Keratinocyte (primary cell): Measurements from ENCODE around the gene TRIM77. TPM values are rescaled to one million over a fixed set of nuclear protein-coding genes. Genes with fewer than 3 reads are reported as not detected.
"Not testable (repeated sequence)": the region's sequence is repeated elsewhere in the genome, so short reads cannot be mapped to it uniquely, and the experiment has no call there.

Source experiments
- DNase-seq: peaks from one replicate; pipeline ENCODE4 v3.0.0-alpha.2; 2011; ENCODE audit warnings: low read depth, missing footprints, low spot score
- FAIRE-seq: peaks from 2 replicates; lab custom pipeline; 2011; peaks lifted over from hg19 to GRCh38; lab: Jason Lieb, UNC
- H2AFZ ChIP-seq: 2 replicates; pipeline ENCODE4 v1.6.0; 2012; ENCODE audit warnings: low read length, control low read depth, inconsistent platforms; ENCODE audit not compliant: control insufficient read depth
- H3K27ac ChIP-seq: 2 replicates; pipeline ENCODE4 v1.5.1; 2011; ENCODE audit warnings: low read length; ENCODE audit not compliant: control insufficient read depth, insufficient read depth
- H3K27me3 ChIP-seq: 3 replicates; pipeline ENCODE4 v1.6.0; 2011; ENCODE audit warnings: low read length; ENCODE audit not compliant: control insufficient read depth, insufficient read depth; ENCODE audit errors: extremely low read depth
- H3K36me3 ChIP-seq, 2 experiments: 2 replicates in 1 of 2; 3 replicates in 1 of 2; pipeline ENCODE4 v1.5.1; 2011; ENCODE audit warnings: low read length in 2 of 2, mild to moderate bottlenecking in 1 of 2; ENCODE audit not compliant: control insufficient read depth in 2 of 2, insufficient read depth in 2 of 2; ENCODE audit errors: extremely low read depth in 1 of 2
- H3K4me1 ChIP-seq: 3 replicates; pipeline ENCODE4 v1.5.1; 2011; ENCODE audit warnings: low read length; ENCODE audit not compliant: control insufficient read depth, insufficient read depth; ENCODE audit errors: extremely low read depth
- H3K4me2 ChIP-seq: 3 replicates; pipeline ENCODE4 v1.6.0; 2011; ENCODE audit warnings: low read depth, low read length; ENCODE audit not compliant: control insufficient read depth, insufficient read depth; ENCODE audit errors: extremely low read depth
- H3K4me3 ChIP-seq, 3 experiments: fragments of 200-600 bp in 1 of 3; sonication (generic) in 1 of 3; 2 replicates in 2 of 3; 3 replicates in 1 of 3; pipeline ENCODE4 v1.5.1; 2011 to 2016; ENCODE audit warnings: low read length in 3 of 3, mild to moderate bottlenecking in 3 of 3, control low read depth in 2 of 3, inconsistent platforms in 1 of 3, low read depth in 1 of 3, mixed read lengths in 1 of 3, mixed run types in 1 of 3, moderate library complexity in 1 of 3; ENCODE audit not compliant: control insufficient read depth in 2 of 3, insufficient read depth in 2 of 3; ENCODE audit errors: extremely low read depth in 1 of 3
- H3K79me2 ChIP-seq: 2 replicates; pipeline ENCODE4 v1.6.0; 2012; ENCODE audit warnings: low read length; ENCODE audit not compliant: control insufficient read depth, insufficient read depth
- H3K9ac ChIP-seq: 3 replicates; pipeline ENCODE4 v1.6.0; 2011; ENCODE audit warnings: low read length; ENCODE audit not compliant: control insufficient read depth, insufficient read depth; ENCODE audit errors: extremely low read depth
- H3K9me1 ChIP-seq: 3 replicates; pipeline ENCODE4 v1.6.0; 2011; ENCODE audit warnings: low read length; ENCODE audit not compliant: control insufficient read depth, insufficient read depth; ENCODE audit errors: extremely low read depth
- H3K9me3 ChIP-seq: 2 replicates; pipeline ENCODE4 v1.5.1; 2012; ENCODE audit warnings: low read depth, low read length; ENCODE audit not compliant: control insufficient read depth
- H4K20me1 ChIP-seq: 3 replicates; pipeline ENCODE4 v1.6.0; 2011; ENCODE audit warnings: low read length; ENCODE audit not compliant: control insufficient read depth, insufficient read depth; ENCODE audit errors: extremely low read depth
- EZH2 ChIP-seq: IDR thresholded peaks from one replicate; pipeline ENCODE4 v1.6.1; 2012; ENCODE audit warnings: inconsistent platforms, mild to moderate bottlenecking, low read length, moderate library complexity
- dilution Hi-C: fragments of 300-500 bp; cut with MboI; formaldehyde crosslinking; loops from one replicate; pipeline ENCODE4 v1.7.0; 2020; ENCODE audit warnings: low sequenced_read_pairs; ENCODE audit not compliant: extremely low pct_ligation_motif_present
- polyA plus RNA-seq, 5 experiments: library from polyadenylated mRNA; depleted of rRNA in 3 of 5; stranded (reverse) in 3 of 5; stranded (forward) in 1 of 5; unstranded in 1 of 5; fragments of >200 nt; gene quantifications; 1 replicate in 1 of 5; 2 replicates in 3 of 5; 3 replicates in 1 of 5; pipeline versions ENCODE4 v1.2.1 to v1.2.3, GENCODE V29; 2011 to 2012; ENCODE audit warnings: missing spikeins in 2 of 5, low read depth in 1 of 5, low replicate concordance in 1 of 5
- TF ChIP-seq, protein P1 (sequence below), 3 experiments: IDR thresholded peaks in 1 of 3; conservative IDR thresholded peaks in 1 of 3; optimal IDR thresholded peaks in 1 of 3; 2 replicates in 2 of 3; 3 replicates in 1 of 3; pipeline versions ENCODE3 to v1.5.1; 2011; ENCODE audit warnings: low read length in 3 of 3, mild to moderate bottlenecking in 3 of 3, moderate library complexity in 2 of 3, control low read depth in 1 of 3, inconsistent platforms in 1 of 3; ENCODE audit not compliant: insufficient read depth in 2 of 3; ENCODE audit errors: extremely low read depth in 1 of 3

Gene TRIM77
- polyA plus RNA-seq, 1 donor (not counting 4 experiments of a cell fraction or from before 2014, with no cell fraction given), result not detected

GRCh38 chr11:89730215-89730614 lies 20.1 kb downstream of the TRIM77 start:
- H3K27me3 ChIP-seq, H4K20me1 ChIP-seq, H3K79me2 ChIP-seq, DNase-seq, H3K27ac ChIP-seq, dilution Hi-C loops, FAIRE-seq, H3K36me3 ChIP-seq, H3K4me2 ChIP-seq, H3K4me1 ChIP-seq, H3K4me3 ChIP-seq, H3K9me1 ChIP-seq, H3K9ac ChIP-seq, H2AFZ ChIP-seq, H3K9me3 ChIP-seq: not testable (repeated sequence)

DNA sequence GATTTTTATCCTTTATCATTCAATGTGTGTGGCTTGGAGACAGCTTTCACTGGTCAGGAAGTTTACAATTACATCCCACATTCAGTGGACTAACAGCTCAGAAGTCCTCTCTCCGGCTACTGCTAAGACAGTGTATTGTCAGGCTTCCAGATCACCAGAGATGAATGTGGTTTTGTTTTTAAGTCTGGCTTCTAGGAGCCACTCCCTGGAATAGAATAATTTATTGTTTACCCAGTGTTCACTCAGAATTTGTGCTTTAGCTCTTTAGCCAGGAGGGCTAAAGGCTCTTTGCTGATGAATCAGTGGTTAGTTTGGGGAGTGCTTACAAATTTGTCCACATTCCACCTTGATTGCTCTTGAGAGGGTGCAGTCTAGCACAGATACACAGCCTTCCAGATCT lies 26.5 kb downstream of the TRIM77 start:
- FAIRE-seq, result no peak
- H3K9ac ChIP-seq, result no peak overlapping the region
- no peak overlapping the region for H3K4me3 ChIP-seq
- dilution Hi-C loops, result no loop called here
- no peak for DNase-seq
- H3K36me3 ChIP-seq, result no peaks in the 10 kb centered on the region
- H3K9me1 ChIP-seq, result no peaks in the 10 kb centered on the region
- H3K27me3 ChIP-seq, result no peaks in the 10 kb centered on the region
- H3K27ac ChIP-seq, result no peak overlapping the region
- H3K9me3 ChIP-seq, result no peaks in the 10 kb centered on the region
- H3K4me2 ChIP-seq, result no peak overlapping the region
- no peaks in the 10 kb centered on the region for H3K79me2 ChIP-seq
- TF ChIP-seq, protein P1, sequence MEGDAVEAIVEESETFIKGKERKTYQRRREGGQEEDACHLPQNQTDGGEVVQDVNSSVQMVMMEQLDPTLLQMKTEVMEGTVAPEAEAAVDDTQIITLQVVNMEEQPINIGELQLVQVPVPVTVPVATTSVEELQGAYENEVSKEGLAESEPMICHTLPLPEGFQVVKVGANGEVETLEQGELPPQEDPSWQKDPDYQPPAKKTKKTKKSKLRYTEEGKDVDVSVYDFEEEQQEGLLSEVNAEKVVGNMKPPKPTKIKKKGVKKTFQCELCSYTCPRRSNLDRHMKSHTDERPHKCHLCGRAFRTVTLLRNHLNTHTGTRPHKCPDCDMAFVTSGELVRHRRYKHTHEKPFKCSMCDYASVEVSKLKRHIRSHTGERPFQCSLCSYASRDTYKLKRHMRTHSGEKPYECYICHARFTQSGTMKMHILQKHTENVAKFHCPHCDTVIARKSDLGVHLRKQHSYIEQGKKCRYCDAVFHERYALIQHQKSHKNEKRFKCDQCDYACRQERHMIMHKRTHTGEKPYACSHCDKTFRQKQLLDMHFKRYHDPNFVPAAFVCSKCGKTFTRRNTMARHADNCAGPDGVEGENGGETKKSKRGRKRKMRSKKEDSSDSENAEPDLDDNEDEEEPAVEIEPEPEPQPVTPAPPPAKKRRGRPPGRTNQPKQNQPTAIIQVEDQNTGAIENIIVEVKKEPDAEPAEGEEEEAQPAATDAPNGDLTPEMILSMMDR (optimal IDR thresholded peaks at IDR 0.05 in 1 of 3, IDR thresholded peaks at IDR 0.05 in 1 of 3, conservative IDR thresholded peaks at IDR 0.05 in 1 of 3; ENCODE audit: extremely low read depth in 1 of 3, insufficient read depth in 2 of 3, low read length in 3 of 3), result no peak
- TF ChIP-seq EZH2, result no peak
- no peak overlapping the region for H2AFZ ChIP-seq
- H3K4me1 ChIP-seq, result no peaks in the 10 kb centered on the region
- H4K20me1 ChIP-seq, result no peaks in the 10 kb centered on the region

DNA sequence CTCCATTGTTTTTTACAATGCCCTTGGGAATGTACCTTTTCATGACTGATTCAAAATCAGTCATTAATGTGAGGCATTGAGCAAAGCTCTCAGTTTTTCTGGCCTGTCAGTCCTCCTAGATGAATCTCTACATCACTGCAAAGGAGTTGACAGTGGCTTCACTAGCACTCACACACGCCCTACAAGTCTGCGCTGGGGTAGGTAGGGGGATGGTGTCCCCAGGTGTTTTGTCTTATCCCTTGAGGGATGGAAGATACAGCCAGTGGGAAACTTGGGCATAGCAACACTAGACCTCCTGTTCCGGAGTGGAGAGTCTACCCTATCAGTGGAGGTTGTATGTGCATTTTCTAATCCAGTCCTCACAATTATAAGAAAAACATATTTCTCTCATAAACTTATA lies 27.0 kb downstream of the TRIM77 start:
- Histone ChIP-seq H3K4me2 (no peak overlapping the region), H3K79me2 (no peaks in the 10 kb centered on the region), H4K20me1 (no peaks in the 10 kb centered on the region), H3K9me1 (no peaks in the 10 kb centered on the region), H3K4me3 (no peak overlapping the region), H3K9me3 (no peaks in the 10 kb centered on the region), H2AFZ (no peak overlapping the region), H3K4me1 (no peaks in the 10 kb centered on the region), H3K36me3 (no peaks in the 10 kb centered on the region), H3K27me3 (no peaks in the 10 kb centered on the region), H3K9ac (no peak overlapping the region), H3K27ac (no peak overlapping the region)
- dilution Hi-C loops, result no loop called here
- no peak for DNase-seq
- TF ChIP-seq EZH2, result no peak
- TF ChIP-seq, protein P1 (optimal IDR thresholded peaks at IDR 0.05 in 1 of 3, IDR thresholded peaks at IDR 0.05 in 1 of 3, conservative IDR thresholded peaks at IDR 0.05 in 1 of 3; ENCODE audit: extremely low read depth in 1 of 3, insufficient read depth in 2 of 3, low read length in 3 of 3), result no peak
- no peak for FAIRE-seq

DNA sequence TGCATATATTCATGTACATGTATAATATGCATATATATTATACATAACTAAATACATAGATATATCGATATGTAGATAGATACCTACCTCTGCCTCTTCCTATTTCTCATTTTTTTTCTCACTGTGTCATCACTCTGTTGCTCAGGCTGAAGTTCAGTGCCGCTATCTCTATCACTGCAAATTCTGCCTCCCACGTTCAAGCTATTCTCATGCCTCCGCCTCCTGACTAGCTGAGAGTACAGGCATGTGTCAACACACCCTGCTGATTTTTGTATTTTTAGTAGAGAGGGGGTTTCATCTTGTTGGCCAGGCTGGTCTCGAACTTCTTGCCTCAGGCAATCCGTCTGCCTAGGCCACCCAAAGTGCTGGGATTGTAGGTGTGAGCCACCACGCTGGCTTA lies 31.3 kb downstream of the TRIM77 start:
- H3K36me3 ChIP-seq, H3K4me1 ChIP-seq, H3K27me3 ChIP-seq, H3K9me1 ChIP-seq, H3K4me2 ChIP-seq, H3K4me3 ChIP-seq, H3K9me3 ChIP-seq, dilution Hi-C loops, H3K9ac ChIP-seq, FAIRE-seq, H2AFZ ChIP-seq, H3K79me2 ChIP-seq, H3K27ac ChIP-seq, H4K20me1 ChIP-seq, DNase-seq: not testable (repeated sequence)
